Subcutaneous abdominal adipose tissue (tissue), 5 donors: ENCODE data around the gene SETD3.

Source experiments
- H3K27ac ChIP-seq: one replicate; pipeline ENCODE4 v1.7.0; 2013; ENCODE audit warnings: low read depth, mild to moderate bottlenecking, inconsistent platforms, low read length, moderate library complexity
- H3K27me3 ChIP-seq, 5 donors: one replicate each; pipeline ENCODE4 v1.7.0; 2013; ENCODE audit warnings: low read length in 5 of 5, inconsistent platforms in 1 of 5; ENCODE audit not compliant: control insufficient read depth in 5 of 5, insufficient read depth in 4 of 5
- H3K36me3 ChIP-seq, 5 donors: one replicate each; pipeline ENCODE4 v1.7.0; 2013; ENCODE audit warnings: low read length in 5 of 5; ENCODE audit not compliant: control insufficient read depth in 5 of 5, insufficient read depth in 5 of 5
- H3K4me1 ChIP-seq, 5 donors: one replicate each; pipeline ENCODE4 v1.7.0; 2013; ENCODE audit warnings: low read length in 5 of 5, mild to moderate bottlenecking in 3 of 5, moderate library complexity in 1 of 5; ENCODE audit not compliant: control insufficient read depth in 5 of 5, insufficient read depth in 5 of 5
- H3K4me3 ChIP-seq, 5 donors: one replicate each; pipeline ENCODE4 v1.7.0; 2013; ENCODE audit warnings: low read length in 5 of 5, low read depth in 1 of 5
- H3K9ac ChIP-seq, 5 donors: one replicate each; pipeline ENCODE4 v1.7.0; 2013; ENCODE audit warnings: low read length in 5 of 5, mild to moderate bottlenecking in 4 of 5, moderate library complexity in 3 of 5
- H3K9me3 ChIP-seq, 5 donors: one replicate each; pipeline ENCODE4 v1.7.0; 2013; ENCODE audit warnings: low read length in 5 of 5; ENCODE audit not compliant: control insufficient read depth in 5 of 5
- donor health status: healthy.
- donor health status: healthy.
- donor health status: healthy.
- donor health status: healthy.
- donor health status: healthy.

The SETD3 gene

GRCh38 chr14:99380991-99381687 is 99.5 kb downstream of the SETD3 start:
- Histone ChIP-seq H3K9me3 (peaks cover 0 to 2% (median 0%) of the 10 kb centered on the region in 5 donors), H3K36me3 (no peaks in the 10 kb centered on the region), H3K27me3 (peaks cover 38 to 50% (median 40%) of the 10 kb centered on the region in 5 donors), H3K4me1 (no peaks in the 10 kb centered on the region), H3K9ac (no peak overlapping the region), H3K4me3 (no peak overlapping the region), H3K27ac (no peak overlapping the region)

- H3K4me3 ChIP-seq = no peak overlapping the region
- H3K4me1 ChIP-seq = no peaks in the 10 kb centered on the region
- H3K27me3 ChIP-seq = peaks cover 34 to 42% (median 36%) of the 10 kb centered on the region in 5 donors
Measured at GRCh38 chr14:99380402-99380801, 100.3 kb downstream of the SETD3 start.

DNA sequence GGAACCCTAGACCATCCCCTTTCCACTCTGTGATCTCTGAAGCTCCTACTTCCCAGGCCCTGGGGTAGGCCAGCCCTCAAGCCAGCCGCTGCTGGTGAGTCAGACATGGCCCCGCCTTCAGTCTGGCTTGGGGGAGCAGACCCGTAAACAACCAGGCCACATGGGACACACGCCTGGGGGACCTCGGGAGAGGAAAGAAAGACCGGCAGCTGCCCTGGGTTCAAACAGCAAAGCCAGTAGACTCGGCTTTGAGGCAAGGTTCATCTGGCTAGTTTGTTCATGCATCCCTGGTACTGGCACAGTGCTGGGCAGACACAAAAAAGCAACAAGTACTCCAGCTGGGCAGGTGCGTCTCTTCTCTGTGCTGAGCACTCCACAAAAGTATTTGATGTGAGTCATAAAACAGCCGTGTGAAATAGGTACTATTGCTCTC is 101.9 kb downstream of the SETD3 start:
- no peaks in the 10 kb centered on the region for H3K4me1 ChIP-seq
- no peak overlapping the region for H3K27ac ChIP-seq
- no peak overlapping the region for H3K4me3 ChIP-seq
- H3K9me3 ChIP-seq = no peaks in the 10 kb centered on the region
- no peaks in the 10 kb centered on the region for H3K36me3 ChIP-seq
- no peak overlapping the region for H3K9ac ChIP-seq
- peaks cover 25 to 29% (median 26%) of the 10 kb centered on the region in 5 donors for H3K27me3 ChIP-seq

More at GRCh38 chr14:99380402-99380801, 100.3 kb downstream of the SETD3 start:
- Histone ChIP-seq H3K27ac (no peak overlapping the region), H3K9me3 (no peaks in the 10 kb centered on the region), H3K36me3 (no peaks in the 10 kb centered on the region), H3K9ac (no peak overlapping the region)

DNA sequence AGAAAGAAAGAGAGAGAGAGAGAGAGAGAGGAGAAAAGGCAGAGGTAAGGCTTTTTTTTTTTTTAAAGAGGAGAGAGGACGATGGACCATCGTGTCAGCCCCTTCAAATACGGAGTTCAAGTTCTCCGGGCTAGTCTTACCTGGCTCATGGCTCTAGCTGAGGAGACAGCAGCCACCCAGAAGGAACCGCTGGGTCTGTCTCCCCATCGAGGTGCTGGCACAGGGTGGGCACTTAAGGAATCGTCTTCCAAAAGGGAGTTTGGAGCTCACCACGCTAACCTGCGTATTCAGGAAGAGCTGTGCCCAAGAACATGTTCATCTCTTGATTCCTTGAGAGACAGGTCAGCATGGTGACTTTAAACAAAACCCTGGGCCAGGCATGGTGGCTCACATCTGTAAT is 102.7 kb downstream of the SETD3 start:
- H3K36me3 ChIP-seq = no peaks in the 10 kb centered on the region
- H3K4me3 ChIP-seq = no peak overlapping the region
- no peaks in the 10 kb centered on the region for H3K4me1 ChIP-seq
- H3K9ac ChIP-seq = no peak overlapping the region
- H3K27ac ChIP-seq = no peak overlapping the region
- H3K9me3 ChIP-seq = no peaks in the 10 kb centered on the region
- H3K27me3 ChIP-seq = peaks cover 19 to 24% (median 20%) of the 10 kb centered on the region in 5 donors

DNA sequence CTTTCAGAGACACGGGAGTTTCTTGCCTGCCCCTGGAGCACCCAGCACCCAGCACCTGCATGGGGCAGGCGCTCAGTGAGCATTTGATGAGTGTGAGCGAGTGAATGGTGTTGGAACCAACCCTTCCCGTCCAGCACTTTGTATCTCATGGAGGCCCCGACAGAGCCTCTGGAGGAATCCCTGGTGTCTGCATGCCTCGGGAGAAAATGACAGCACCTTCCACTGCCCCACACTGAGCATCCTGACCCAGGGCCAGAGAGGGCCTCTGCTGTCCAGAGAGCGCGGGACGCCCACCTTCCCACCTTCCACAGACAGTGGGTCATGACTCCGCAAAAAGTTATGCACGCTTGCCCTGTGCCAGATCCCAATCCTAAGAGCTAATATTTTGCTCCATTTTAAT is 105.7 kb downstream of the SETD3 start:
- H3K4me3 ChIP-seq = no peak overlapping the region
- H3K4me1 ChIP-seq = no peaks in the 10 kb centered on the region
- no peak overlapping the region for H3K9ac ChIP-seq
- H3K27me3 ChIP-seq = peaks cover 0 to 7% (median 2%) of the 10 kb centered on the region in 5 donors
- no peaks in the 10 kb centered on the region for H3K9me3 ChIP-seq
- no peaks in the 10 kb centered on the region for H3K36me3 ChIP-seq
- H3K27ac ChIP-seq = no peak overlapping the region

- no peak overlapping the region for H3K9ac ChIP-seq
- H3K27me3 ChIP-seq = peaks cover 0 to 8% (median 4%) of the 10 kb centered on the region in 5 donors
- no peaks in the 10 kb centered on the region for H3K36me3 ChIP-seq
- no peak overlapping the region for H3K4me3 ChIP-seq
- H3K4me1 ChIP-seq = no peaks in the 10 kb centered on the region
- no peaks in the 10 kb centered on the region for H3K9me3 ChIP-seq
- no peak overlapping the region for H3K27ac ChIP-seq
Measured at GRCh38 chr14:99363616-99364290, 116.9 kb downstream of the SETD3 start.

GRCh38 chr14:99363051-99363450 is 117.6 kb downstream of the SETD3 start:
- H3K4me1 ChIP-seq = no peaks in the 10 kb centered on the region
- no peak overlapping the region for H3K9ac ChIP-seq
- no peak overlapping the region for H3K27ac ChIP-seq
- no peak overlapping the region for H3K4me3 ChIP-seq
- H3K27me3 ChIP-seq = peaks cover 0 to 9% (median 4%) of the 10 kb centered on the region in 5 donors
- H3K36me3 ChIP-seq = no peaks in the 10 kb centered on the region
- no peaks in the 10 kb centered on the region for H3K9me3 ChIP-seq

DNA sequence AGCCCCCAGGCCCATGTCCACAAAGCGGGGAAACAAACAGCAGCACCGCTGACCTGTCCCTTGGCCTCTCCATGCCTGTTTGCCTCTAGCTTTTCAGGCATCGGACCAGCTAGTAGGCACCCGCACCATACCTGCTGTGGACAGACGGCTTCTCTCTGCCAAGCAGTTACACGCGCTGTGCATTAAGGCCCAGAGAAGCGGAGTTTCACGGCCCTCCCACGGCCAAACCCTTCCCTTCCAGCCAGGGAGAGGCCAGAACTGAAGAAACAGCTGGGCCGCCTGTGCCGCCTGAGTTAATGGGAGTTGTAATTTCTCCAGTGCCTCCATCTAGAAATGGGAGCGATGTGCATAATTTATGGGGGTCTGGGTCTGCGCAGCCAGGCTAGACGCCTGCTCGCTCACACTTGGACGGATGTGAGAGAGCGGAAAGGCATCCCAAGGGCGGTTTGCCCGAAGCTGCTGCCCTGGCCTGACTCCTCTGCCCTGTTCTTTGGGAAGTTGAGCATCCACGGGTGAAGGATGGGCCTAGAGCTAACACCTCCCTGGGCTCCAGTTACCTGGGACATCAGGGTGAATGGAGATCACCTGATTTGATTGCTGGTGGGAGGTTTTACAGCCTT is 119.0 kb downstream of the SETD3 start:
- Histone ChIP-seq H3K9ac (no peak overlapping the region), H3K9me3 (no peaks in the 10 kb centered on the region), H3K4me3 (no peak overlapping the region), H3K27me3 (peaks cover 0 to 15% (median 5%) of the 10 kb centered on the region in 5 donors), H3K4me1 (no peaks in the 10 kb centered on the region), H3K36me3 (no peaks in the 10 kb centered on the region), H3K27ac (no peak overlapping the region)

DNA sequence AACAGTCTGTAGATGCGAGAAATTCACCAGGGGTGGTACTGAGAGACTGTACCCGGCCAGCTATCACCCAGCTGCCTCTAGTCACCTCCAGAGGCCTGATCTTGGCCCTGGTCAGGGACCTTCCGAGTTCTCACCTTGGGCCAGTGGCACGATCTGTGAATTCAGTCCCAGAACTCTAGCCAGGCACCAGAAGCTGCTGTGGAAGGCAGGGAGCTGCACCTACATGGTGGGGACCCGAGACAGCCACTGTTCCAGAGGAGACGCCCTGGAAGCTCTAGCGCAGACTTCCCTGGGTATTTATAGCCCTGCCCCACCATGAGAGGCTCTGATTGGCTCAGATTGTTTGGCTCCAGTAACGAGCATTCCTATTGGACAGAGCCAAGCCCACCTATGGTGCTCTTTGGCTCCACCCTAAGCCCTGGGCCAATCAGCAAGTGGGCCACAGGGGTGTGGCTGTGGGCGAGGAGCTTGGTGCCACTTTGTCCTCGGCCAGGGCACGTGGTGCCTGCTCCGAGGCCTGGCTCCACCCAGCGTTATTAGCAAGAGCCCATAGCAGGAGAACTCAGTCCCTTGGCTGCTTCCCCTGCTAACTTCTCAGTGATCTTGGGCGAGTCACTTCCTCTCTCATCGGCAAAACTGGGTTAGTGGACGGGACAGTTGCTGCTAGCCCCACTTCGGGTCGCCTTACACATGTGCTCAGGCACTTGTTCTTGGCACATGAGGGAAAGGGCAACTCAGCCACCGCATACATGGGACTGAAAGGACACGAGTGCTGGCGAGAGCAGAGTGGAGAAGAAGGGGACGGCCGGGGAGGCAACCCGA is 119.7 kb downstream of the SETD3 start:
- H3K9me3 ChIP-seq = no peaks in the 10 kb centered on the region
- H3K27ac ChIP-seq = no peak overlapping the region
- H3K4me3 ChIP-seq = no peak overlapping the region
- no peaks in the 10 kb centered on the region for H3K4me1 ChIP-seq
- no peak overlapping the region for H3K9ac ChIP-seq
- no peaks in the 10 kb centered on the region for H3K36me3 ChIP-seq
- peaks cover 0 to 15% (median 5%) of the 10 kb centered on the region in 5 donors for H3K27me3 ChIP-seq
